HG02852 (cell line): Measurements from ENCODE around the gene CAPZA2.
"Not testable (repeated sequence)": the region's sequence is repeated elsewhere in the genome, so short reads cannot be mapped to it uniquely, and the experiment has no call there.

ENCODE experiments used
- ATAC-seq: cut with Tn5 transposase; IDR thresholded peaks from one replicate; pipeline ENCODE4 v1.9.1; 2021; ENCODE audit warnings: mild to moderate bottlenecking, moderate library complexity; ENCODE audit not compliant: unreplicated experiment

The CAPZA2 gene

GRCh38 chr7:116953372-116953905 lies 91.1 kb downstream of the CAPZA2 start, which contains the start of gene ST7:
Gene ST7, plus strand, starts transcription at chr7:116953501. Its CDS starts 40 bp downstream, at chr7:116953541.
- peak; percentile 43 for ATAC-seq

- peak; percentile 21 for ATAC-seq
Measured at GRCh38 chr7:116953906-116954838, 91.8 kb downstream of the CAPZA2 start.

- ATAC-seq = no peak
Measured at GRCh38 chr7:116955340-116955739, 93.0 kb downstream of the CAPZA2 start.

- peak; percentile 71 for ATAC-seq
Measured at GRCh38 chr7:116955801-116956476, 93.6 kb downstream of the CAPZA2 start.

- no peak for ATAC-seq
Measured at GRCh38 chr7:116956477-116956804, 94.1 kb downstream of the CAPZA2 start.

GRCh38 chr7:116957874-116958273 lies 95.5 kb downstream of the CAPZA2 start:
- ATAC-seq = peak; percentile 18

GRCh38 chr7:116961966-116962673 lies 99.7 kb downstream of the CAPZA2 start:
- ATAC-seq = not testable (repeated sequence)

- ATAC-seq = no peak
Measured at GRCh38 chr7:116963234-116963633, 100.8 kb downstream of the CAPZA2 start.

- no peak for ATAC-seq
Measured at GRCh38 chr7:116966601-116967000, 104.2 kb downstream of the CAPZA2 start.

- no peak for ATAC-seq
Measured at GRCh38 chr7:116967254-116967922, 105.0 kb downstream of the CAPZA2 start.

GRCh38 chr7:116967983-116968382 lies 105.6 kb downstream of the CAPZA2 start:
- no peak for ATAC-seq

- no peak for ATAC-seq
Measured at GRCh38 chr7:116968631-116969030, 106.2 kb downstream of the CAPZA2 start.

- ATAC-seq = no peak
Measured at GRCh38 chr7:116969371-116969902, 107.0 kb downstream of the CAPZA2 start.

GRCh38 chr7:116970238-116970910 lies 108.0 kb downstream of the CAPZA2 start:
- ATAC-seq = peak; percentile 80

- ATAC-seq = not testable (repeated sequence)
Measured at GRCh38 chr7:116971153-116971552, 108.8 kb downstream of the CAPZA2 start.
